Effector memory CD4-positive, alpha-beta T cell (primary cell): ENCODE results near the gene PPA1.
"Not testable (repeated sequence)": the region's sequence is repeated elsewhere in the genome, so short reads cannot be mapped to it uniquely, and the experiment has no call there.

ENCODE experiments used
- DNase-seq, 3 donors: peaks; one replicate each; pipeline ENCODE4 v3.0.0-alpha.2; 2020
- H3K27ac ChIP-seq: 2 replicates; pipeline ENCODE4 v1.7.0; 2013; ENCODE audit warnings: mild to moderate bottlenecking, low read length, moderate library complexity; ENCODE audit not compliant: insufficient read depth, poor library complexity, severe bottlenecking
- H3K27me3 ChIP-seq: replicated peaks from 2 replicates; pipeline ENCODE4 v1.7.0; 2013; ENCODE audit warnings: mild to moderate bottlenecking, low read length; ENCODE audit not compliant: insufficient read depth, control insufficient read depth, poor library complexity, severe bottlenecking
- H3K36me3 ChIP-seq: 2 replicates; pipeline ENCODE4 v1.7.0; 2013; ENCODE audit warnings: mild to moderate bottlenecking, low read length, moderate library complexity; ENCODE audit not compliant: control insufficient read depth, insufficient read depth
- H3K4me1 ChIP-seq: 2 replicates; pipeline ENCODE4 v1.7.0; 2013; ENCODE audit warnings: low read length, mild to moderate bottlenecking; ENCODE audit not compliant: control insufficient read depth, insufficient read depth, poor library complexity, severe bottlenecking
- H3K4me3 ChIP-seq: 2 replicates; pipeline ENCODE4 v1.7.0; 2013; ENCODE audit warnings: low read length, low read depth, mild to moderate bottlenecking; ENCODE audit not compliant: insufficient read depth, poor library complexity, severe bottlenecking
- H3K9me3 ChIP-seq: 2 replicates; pipeline ENCODE4 v1.7.0; 2013; ENCODE audit warnings: mild to moderate bottlenecking, low read length, moderate library complexity; ENCODE audit not compliant: control insufficient read depth

The PPA1 gene

DNA sequence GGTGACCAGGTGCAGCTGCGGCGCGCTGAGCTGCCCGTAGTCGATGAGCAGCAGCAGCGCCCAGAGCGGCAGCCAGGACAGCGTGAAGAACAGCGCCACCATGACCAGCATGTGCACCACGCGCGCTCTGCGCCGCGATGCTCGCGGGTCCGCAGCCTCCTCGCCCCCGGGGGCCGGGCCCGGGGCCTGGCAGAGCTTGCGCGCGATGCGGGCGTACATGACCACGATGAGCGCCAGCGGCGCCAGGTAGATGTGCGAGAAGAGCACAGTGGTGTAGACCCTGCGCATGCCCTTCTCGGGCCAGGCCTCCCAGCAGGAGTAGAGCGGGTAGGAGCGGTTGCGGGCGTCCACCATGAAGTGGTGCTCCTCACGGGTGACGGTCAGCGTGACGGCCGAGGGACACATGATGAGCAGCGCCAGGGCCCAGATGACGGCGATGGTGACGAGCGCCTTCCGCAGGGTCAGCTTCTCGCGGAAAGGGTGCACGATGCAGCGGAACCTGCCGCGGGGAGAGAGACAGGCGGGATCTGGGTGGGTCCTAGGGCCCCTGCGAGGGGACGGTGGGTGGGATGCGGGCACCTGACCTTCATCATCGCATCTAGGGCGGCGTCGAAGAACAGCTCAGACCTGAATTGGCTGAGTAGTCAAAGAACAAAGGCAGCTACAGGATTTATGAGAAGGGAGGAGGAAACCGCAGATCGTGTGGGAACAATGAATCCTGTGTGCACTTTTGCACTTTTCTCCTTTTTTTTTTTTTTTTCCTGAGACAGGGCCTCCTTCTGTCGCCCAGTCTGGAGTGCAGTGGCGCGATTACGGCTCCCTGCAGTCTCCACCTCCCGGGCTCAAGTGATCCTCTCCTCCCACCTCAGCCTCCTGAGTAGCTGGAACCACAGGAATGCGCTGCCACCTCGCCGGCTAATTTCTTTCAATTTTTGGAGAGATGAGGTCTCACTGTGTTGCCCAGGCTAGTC is 22.4 kb upstream of the PPA1 start:
- Histone ChIP-seq H3K4me3 (peak overlapping the region; percentile 35), H3K4me1 (peaks cover 5% of the 10 kb centered on the region), H3K27ac (no peak overlapping the region), H3K9me3 (no peaks in the 10 kb centered on the region), H3K27me3 (peaks cover 11% of the 10 kb centered on the region), H3K36me3 (no peaks in the 10 kb centered on the region)
- DNase-seq: no peak

GRCh38 chr10:70254778-70255328 is 21.6 kb upstream of the PPA1 start:
- no peak for DNase-seq
- Histone ChIP-seq H3K4me3 (peak overlapping the region; percentile 35), H3K27ac (no peak overlapping the region), H3K27me3 (peaks cover 11% of the 10 kb centered on the region), H3K9me3 (no peaks in the 10 kb centered on the region), H3K4me1 (peaks cover 5% of the 10 kb centered on the region), H3K36me3 (no peaks in the 10 kb centered on the region)

GRCh38 chr10:70253878-70254765 is 20.9 kb upstream of the PPA1 start:
- DNase-seq: no peak
- H3K27me3 ChIP-seq: peaks cover 11% of the 10 kb centered on the region

DNA sequence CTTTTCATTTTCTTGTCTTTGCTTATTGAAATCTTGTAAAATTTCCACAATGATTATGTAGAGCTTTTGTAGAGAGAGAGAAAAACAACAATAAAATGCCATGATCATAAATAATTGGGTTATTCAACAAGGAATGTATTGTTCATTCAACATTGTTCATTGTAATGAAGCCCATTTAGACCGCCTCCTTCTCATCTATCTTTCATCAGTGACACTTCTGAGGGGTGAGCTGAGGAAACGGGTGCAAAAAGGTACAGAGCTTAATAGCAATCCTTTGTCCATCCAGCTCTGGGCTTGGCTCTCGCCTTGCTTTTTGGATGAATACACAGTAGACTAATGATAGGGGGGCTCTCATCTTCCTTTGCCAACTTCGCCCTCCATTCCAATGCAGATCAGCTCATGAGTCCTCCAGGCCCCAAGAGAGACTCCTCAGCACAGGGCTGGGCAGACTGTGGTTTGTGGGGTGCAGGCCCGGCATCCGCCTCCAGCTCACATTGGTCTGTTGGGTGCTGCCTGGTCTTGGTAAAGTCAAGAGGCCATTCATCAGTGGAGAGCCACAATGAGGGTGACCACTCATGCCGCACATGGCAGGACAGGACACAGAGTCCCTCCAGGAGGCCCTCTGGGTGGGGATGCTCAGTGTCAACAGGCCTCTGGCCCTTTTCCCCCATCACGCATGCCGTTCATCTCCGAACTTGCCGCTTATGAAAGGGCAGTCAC is 17.9 kb upstream of the PPA1 start:
- peaks cover 5% of the 10 kb centered on the region for H3K4me1 ChIP-seq
- H3K36me3 ChIP-seq: no peaks in the 10 kb centered on the region
- peaks cover 11% of the 10 kb centered on the region for H3K27me3 ChIP-seq
- H3K9me3 ChIP-seq: no peaks in the 10 kb centered on the region
- DNase-seq: no peak
- no peak overlapping the region for H3K4me3 ChIP-seq
- H3K27ac ChIP-seq: no peak overlapping the region

More at GRCh38 chr10:70253878-70254765, 20.9 kb upstream of the PPA1 start:
- peaks cover 5% of the 10 kb centered on the region for H3K4me1 ChIP-seq
- no peaks in the 10 kb centered on the region for H3K36me3 ChIP-seq
- H3K27ac ChIP-seq: no peak overlapping the region
- no peaks in the 10 kb centered on the region for H3K9me3 ChIP-seq
- no peak overlapping the region for H3K4me3 ChIP-seq

GRCh38 chr10:70247360-70247759 is 14.1 kb upstream of the PPA1 start:
- no peaks in the 10 kb centered on the region for H3K27me3 ChIP-seq
- DNase-seq: no peak
- H3K9me3 ChIP-seq: no peaks in the 10 kb centered on the region
- H3K27ac ChIP-seq: no peak overlapping the region
- H3K4me3 ChIP-seq: no peak overlapping the region
- H3K4me1 ChIP-seq: no peaks in the 10 kb centered on the region
- no peaks in the 10 kb centered on the region for H3K36me3 ChIP-seq

DNA sequence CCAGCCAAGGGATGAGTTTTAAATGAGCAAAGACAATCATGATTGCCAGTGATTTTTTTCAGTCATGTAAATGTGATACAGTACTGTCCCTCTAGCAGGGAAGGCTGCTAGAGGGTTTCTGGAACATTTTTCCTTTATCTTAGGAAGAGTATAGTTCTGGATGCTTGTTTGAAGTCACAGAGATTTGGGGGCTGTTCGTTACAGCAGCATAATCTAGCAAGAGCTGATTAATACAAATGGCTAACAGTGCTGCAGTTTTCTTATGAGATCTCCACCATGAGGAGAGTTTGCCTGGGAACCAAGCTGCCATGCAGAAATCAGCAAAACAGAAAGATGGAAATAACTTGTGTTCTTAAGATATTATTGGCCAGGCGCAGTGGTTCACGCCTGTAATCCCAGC is 7.9 kb upstream of the PPA1 start:
- Histone ChIP-seq H3K36me3 (no peaks in the 10 kb centered on the region), H3K4me3 (no peak overlapping the region), H3K9me3 (no peaks in the 10 kb centered on the region), H3K27me3 (no peaks in the 10 kb centered on the region), H3K27ac (no peak overlapping the region), H3K4me1 (no peaks in the 10 kb centered on the region)
- DNase-seq: no peak

- DNase-seq, H3K27ac ChIP-seq, H3K9me3 ChIP-seq, H3K4me1 ChIP-seq, H3K36me3 ChIP-seq, H3K4me3 ChIP-seq, H3K27me3 ChIP-seq: not testable (repeated sequence)
Observed at GRCh38 chr10:70239986-70240385, 6.8 kb upstream of the PPA1 start.

DNA sequence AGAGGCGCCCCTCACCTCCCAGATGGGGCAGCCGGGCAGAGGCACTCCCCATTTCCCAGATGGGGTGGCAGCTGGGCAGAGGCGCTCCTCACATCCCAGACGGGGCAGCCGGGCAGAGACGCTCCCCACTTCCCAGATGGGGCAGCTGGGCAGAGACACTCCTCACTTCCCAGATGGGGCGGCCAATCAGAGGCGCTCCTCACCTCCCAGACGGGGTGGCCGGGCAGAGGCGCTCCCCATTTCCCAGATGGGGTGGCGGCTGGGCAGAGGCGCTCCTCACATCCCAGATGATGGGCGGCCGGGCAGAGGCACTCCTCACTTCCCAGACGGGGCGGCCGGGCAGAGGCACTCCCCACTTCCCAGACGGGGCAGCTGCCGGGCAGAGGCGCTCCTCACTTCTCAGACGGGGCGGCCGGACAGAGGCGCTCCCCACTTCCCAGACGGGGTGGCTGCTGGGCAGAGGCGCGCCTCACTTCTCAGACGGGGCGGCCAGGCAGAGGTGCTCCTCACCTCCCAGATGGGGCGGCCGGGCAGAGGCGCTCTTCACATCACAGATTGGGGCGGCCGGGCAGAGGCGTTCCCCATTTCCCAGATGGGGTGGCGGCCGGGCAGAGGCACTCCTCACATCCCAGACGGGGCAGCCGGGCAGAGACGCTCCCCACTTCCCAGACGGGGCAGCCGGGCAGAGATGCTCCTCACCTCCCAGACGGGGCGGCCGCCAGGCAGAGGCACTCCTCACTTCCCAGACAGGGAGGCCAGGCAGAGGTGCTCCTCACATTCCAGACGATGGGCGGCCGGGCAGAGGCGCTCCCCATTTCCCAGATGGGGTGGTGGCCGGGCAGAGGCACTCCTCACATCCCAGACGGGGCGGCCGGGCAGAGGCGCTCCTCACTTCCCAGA is 6.1 kb upstream of the PPA1 start:
- H3K27me3 ChIP-seq, H3K9me3 ChIP-seq, H3K4me3 ChIP-seq, H3K27ac ChIP-seq, DNase-seq, H3K4me1 ChIP-seq, H3K36me3 ChIP-seq: not testable (repeated sequence)
